Thoracic aorta (tissue), 2 donors: ENCODE results near the gene TDG. TPM values are rescaled to one million over a fixed set of nuclear protein-coding genes. Genes with fewer than 3 reads are reported as not detected.

Experiments used
- ATAC-seq: fragments of 150-250 bp; one replicate; pipeline ENCODE4 v1.8.0; 2017; ENCODE audit warnings: low read depth; ENCODE audit not compliant: insufficient number of reproducible peaks, low FRiP score
- DNase-seq: peaks from one replicate; pipeline ENCODE4 v3.0.0-alpha.2; 2020; ENCODE audit warnings: low spot score
- H3K27ac ChIP-seq, 2 donors: fragments of 200-600 bp; sonication (generic); 1 replicate in 1 of 2; 2 replicates in 1 of 2; pipeline ENCODE4 v1.5.1; 2016; ENCODE audit warnings: mild to moderate bottlenecking in 2 of 2, moderate library complexity in 2 of 2
- H3K27me3 ChIP-seq: fragments of 200-600 bp; sonication (generic); replicated peaks from 2 replicates; pipeline ENCODE4 v1.6.0; 2016; ENCODE audit warnings: mild to moderate bottlenecking; ENCODE audit not compliant: insufficient read depth
- H3K36me3 ChIP-seq: fragments of 200-600 bp; sonication (generic); one replicate; pipeline ENCODE4 v1.5.1; 2016
- H3K4me1 ChIP-seq, 2 donors: fragments of 200-600 bp; sonication (generic); 1 replicate in 1 of 2; 2 replicates in 1 of 2; pipeline versions ENCODE4 v1.5.1 to v1.6.0; 2016; ENCODE audit warnings: low read depth in 2 of 2, mild to moderate bottlenecking in 1 of 2; ENCODE audit not compliant: control insufficient read depth in 1 of 2
- H3K4me3 ChIP-seq: fragments of 200-600 bp; sonication (generic); 2 replicates; pipeline ENCODE4 v1.5.1; 2016; ENCODE audit warnings: mild to moderate bottlenecking
- H3K9me3 ChIP-seq: fragments of 200-600 bp; sonication (generic); 2 replicates; pipeline ENCODE4 v1.5.1; 2016
- total RNA-seq, 2 donors: library from RNA; depleted of rRNA; stranded (reverse); fragments of >200 nt; gene quantifications; one replicate each; pipeline versions ENCODE4 v1.1.0 to v1.2.3, GENCODE V29; 2016
- TF ChIP-seq, protein P1 (sequence below): fragments of 200-600 bp; sonication (generic); IDR thresholded peaks from one replicate; pipeline ENCODE4 v1.5.1; 2019; ENCODE audit warnings: antibody characterized with exemption

Gene TDG
- total RNA-seq, 2 donors from 2014 or later = 8.0 to 24.5 TPM

DNA sequence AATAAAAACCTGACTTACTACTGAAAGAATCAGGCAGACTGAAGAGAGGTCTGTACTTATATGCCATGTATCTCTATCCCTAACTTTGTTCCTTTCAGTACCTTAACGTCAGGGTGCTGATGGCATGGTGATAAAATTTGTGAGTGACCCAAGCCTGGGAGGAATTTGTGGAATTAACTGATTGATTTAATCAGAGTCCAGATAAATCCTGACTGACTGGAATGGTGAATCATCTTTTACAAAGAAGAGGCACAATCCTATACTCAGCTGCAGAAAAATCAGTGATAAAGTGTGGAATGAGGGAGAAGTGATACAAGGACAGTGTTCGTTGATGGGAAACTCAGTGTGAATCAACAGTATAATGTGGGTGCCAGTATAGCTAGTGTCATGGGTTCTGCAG, 3.7 kb downstream of the TDG start:
- H3K9me3 ChIP-seq = no peaks in the 10 kb centered on the region
- H3K4me1 ChIP-seq = peaks cover 29 to 38% of the 10 kb centered on the region in 2 donors
- no peak overlapping the region for H3K27ac ChIP-seq
- no peak for DNase-seq
- TF ChIP-seq, protein P1, sequence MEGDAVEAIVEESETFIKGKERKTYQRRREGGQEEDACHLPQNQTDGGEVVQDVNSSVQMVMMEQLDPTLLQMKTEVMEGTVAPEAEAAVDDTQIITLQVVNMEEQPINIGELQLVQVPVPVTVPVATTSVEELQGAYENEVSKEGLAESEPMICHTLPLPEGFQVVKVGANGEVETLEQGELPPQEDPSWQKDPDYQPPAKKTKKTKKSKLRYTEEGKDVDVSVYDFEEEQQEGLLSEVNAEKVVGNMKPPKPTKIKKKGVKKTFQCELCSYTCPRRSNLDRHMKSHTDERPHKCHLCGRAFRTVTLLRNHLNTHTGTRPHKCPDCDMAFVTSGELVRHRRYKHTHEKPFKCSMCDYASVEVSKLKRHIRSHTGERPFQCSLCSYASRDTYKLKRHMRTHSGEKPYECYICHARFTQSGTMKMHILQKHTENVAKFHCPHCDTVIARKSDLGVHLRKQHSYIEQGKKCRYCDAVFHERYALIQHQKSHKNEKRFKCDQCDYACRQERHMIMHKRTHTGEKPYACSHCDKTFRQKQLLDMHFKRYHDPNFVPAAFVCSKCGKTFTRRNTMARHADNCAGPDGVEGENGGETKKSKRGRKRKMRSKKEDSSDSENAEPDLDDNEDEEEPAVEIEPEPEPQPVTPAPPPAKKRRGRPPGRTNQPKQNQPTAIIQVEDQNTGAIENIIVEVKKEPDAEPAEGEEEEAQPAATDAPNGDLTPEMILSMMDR = no peak
- H3K4me3 ChIP-seq = no peak overlapping the region
- no peak for ATAC-seq
- H3K36me3 ChIP-seq = no peaks in the 10 kb centered on the region
- no peaks in the 10 kb centered on the region for H3K27me3 ChIP-seq

- TF ChIP-seq, protein P1 = no peak
- no peaks in the 10 kb centered on the region for H3K9me3 ChIP-seq
- H3K36me3 ChIP-seq = peaks cover 18% of the 10 kb centered on the region
- H3K27me3 ChIP-seq = no peaks in the 10 kb centered on the region
- H3K27ac ChIP-seq = no peak overlapping the region
- no peak overlapping the region for H3K4me3 ChIP-seq
- DNase-seq = no peak
- peaks cover 9 to 11% of the 10 kb centered on the region in 2 donors for H3K4me1 ChIP-seq
- ATAC-seq = no peak
Measured at GRCh38 chr12:103973909-103974308, 8.2 kb downstream of the TDG start.

GRCh38 chr12:103975368-103975767, 9.7 kb downstream of the TDG start:
- Histone ChIP-seq H3K4me3 (no peak overlapping the region), H3K36me3 (peaks cover 23% of the 10 kb centered on the region), H3K27me3 (no peaks in the 10 kb centered on the region), H3K4me1 (peaks cover 0 to 11% of the 10 kb centered on the region in 2 donors), H3K9me3 (no peaks in the 10 kb centered on the region), H3K27ac (no peak overlapping the region)
- DNase-seq (no peak), ATAC-seq (no peak)
- TF ChIP-seq, protein P1 = no peak

DNA sequence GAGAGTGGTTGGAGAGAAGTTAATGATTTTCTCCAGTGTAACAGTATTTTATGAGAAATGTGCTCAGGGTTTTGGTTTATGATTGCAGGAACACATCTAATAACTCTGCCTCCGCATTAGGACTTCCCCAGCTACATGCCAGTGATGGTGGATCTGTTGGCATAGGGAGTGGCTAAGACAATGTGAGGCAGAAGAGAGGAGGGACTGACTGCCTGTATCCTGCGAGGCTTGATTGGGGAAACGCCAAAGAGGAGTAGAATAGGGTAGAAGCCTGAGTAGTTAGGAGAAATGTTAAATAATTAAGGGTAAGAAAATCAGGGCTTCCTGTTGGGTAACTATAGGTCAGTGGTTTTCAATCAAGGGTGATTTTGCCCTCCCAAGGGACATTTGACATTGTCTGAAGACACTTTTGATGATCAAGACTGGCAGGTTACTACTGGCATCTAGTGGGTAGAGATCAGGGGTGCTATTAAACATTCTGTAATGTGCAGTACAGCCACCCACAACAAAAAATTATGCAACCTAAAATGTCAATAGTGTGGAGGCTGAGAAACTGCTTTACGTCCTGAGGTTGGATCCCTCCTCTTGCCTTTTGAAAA, 12.8 kb downstream of the TDG start:
- Histone ChIP-seq H3K4me3 (no peak overlapping the region), H3K27me3 (no peaks in the 10 kb centered on the region), H3K4me1 (no peaks in the 10 kb centered on the region), H3K9me3 (no peaks in the 10 kb centered on the region), H3K27ac (no peak overlapping the region), H3K36me3 (peaks cover 40% of the 10 kb centered on the region)
- ATAC-seq (no peak), DNase-seq (no peak)
- TF ChIP-seq, protein P1 = no peak

GRCh38 chr12:103986829-103987228, 21.2 kb downstream of the TDG start:
- DNase-seq (no peak), ATAC-seq (no peak)
- TF ChIP-seq, protein P1 = no peak
- Histone ChIP-seq H3K36me3 (peaks cover 39% of the 10 kb centered on the region), H3K4me3 (no peak overlapping the region), H3K27me3 (no peaks in the 10 kb centered on the region), H3K4me1 (no peaks in the 10 kb centered on the region), H3K9me3 (no peaks in the 10 kb centered on the region), H3K27ac (no peak overlapping the region)
